Measurements from ENCODE around the gene SLCO2B1. TPM values are rescaled to one million over a fixed set of nuclear protein-coding genes. Genes with fewer than 3 reads are reported as not detected.

The SLCO2B1 gene
- total RNA-seq, 1 donor from 2014 or later: 0.18 TPM

DNA sequence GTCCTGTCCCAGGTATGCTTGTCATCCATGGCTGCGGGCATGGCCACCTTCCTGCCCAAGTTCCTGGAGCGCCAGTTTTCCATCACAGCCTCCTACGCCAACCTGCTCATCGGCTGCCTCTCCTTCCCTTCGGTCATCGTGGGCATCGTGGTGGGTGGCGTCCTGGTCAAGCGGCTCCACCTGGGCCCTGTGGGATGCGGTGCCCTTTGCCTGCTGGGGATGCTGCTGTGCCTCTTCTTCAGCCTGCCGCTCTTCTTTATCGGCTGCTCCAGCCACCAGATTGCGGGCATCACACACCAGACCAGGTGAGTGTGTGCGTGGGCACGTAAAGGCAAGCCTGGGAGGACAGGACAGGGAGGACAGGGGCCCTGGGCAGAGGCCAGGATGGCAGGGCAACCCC, 42.4 kb downstream of the SLCO2B1 start:
- intact Hi-C loops (cut with micrococcal nuclease): no loop called here
- no peak for DNase-seq
- no peaks in the 10 kb centered on the region for H3K36me3 Mint-ChIP-seq (ENCODE audit: low read depth)
- POLR2A ChIA-PET: no interaction called here
- no peaks in the 10 kb centered on the region for H3K4me1 Mint-ChIP-seq
- H3K27ac Mint-ChIP-seq: no peak overlapping the region
- no peak for ATAC-seq (ENCODE audit: low read depth)
- CTCF ChIA-PET: no interaction called here
- no peaks in the 10 kb centered on the region for H3K9me3 Mint-ChIP-seq
- TF ChIP-seq, protein P1, sequence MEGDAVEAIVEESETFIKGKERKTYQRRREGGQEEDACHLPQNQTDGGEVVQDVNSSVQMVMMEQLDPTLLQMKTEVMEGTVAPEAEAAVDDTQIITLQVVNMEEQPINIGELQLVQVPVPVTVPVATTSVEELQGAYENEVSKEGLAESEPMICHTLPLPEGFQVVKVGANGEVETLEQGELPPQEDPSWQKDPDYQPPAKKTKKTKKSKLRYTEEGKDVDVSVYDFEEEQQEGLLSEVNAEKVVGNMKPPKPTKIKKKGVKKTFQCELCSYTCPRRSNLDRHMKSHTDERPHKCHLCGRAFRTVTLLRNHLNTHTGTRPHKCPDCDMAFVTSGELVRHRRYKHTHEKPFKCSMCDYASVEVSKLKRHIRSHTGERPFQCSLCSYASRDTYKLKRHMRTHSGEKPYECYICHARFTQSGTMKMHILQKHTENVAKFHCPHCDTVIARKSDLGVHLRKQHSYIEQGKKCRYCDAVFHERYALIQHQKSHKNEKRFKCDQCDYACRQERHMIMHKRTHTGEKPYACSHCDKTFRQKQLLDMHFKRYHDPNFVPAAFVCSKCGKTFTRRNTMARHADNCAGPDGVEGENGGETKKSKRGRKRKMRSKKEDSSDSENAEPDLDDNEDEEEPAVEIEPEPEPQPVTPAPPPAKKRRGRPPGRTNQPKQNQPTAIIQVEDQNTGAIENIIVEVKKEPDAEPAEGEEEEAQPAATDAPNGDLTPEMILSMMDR (IDR thresholded peaks at IDR 0.05): no peak
- H3K27me3 Mint-ChIP-seq: peaks cover 6% of the 10 kb centered on the region
- no peak overlapping the region for H3K4me3 Mint-ChIP-seq

DNA sequence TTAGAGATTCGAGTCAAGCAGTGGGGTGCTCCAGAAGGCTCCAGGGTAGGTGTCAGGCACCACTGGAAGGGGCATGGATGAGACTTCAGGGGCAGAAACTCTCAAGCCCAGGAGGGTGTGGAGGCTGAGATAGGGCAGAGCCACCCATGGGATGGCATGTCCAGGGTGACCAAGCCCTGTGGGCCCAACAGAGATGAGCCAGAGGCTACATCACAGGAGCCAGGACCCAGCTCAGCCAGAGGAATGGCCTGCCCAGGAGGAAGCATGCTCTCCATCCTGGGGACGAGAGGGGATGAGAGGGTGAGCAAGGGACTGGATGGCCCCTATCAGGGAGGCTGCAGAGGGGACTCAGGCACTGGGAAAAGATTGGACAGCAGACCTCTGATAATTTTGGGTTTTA, 42.8 kb downstream of the SLCO2B1 start:
- H3K27ac Mint-ChIP-seq: no peak overlapping the region
- no peaks in the 10 kb centered on the region for H3K4me1 Mint-ChIP-seq
- no peaks in the 10 kb centered on the region for H3K9me3 Mint-ChIP-seq
- ChIA-PET POLR2A (no interaction called here), CTCF (no interaction called here)
- DNase-seq: no peak
- TF ChIP-seq, protein P1 (IDR thresholded peaks at IDR 0.05): no peak
- H3K27me3 Mint-ChIP-seq: peaks cover 6% of the 10 kb centered on the region
- no peak for ATAC-seq (ENCODE audit: low read depth)
- no peaks in the 10 kb centered on the region for H3K36me3 Mint-ChIP-seq (ENCODE audit: low read depth)
- intact Hi-C loops (cut with micrococcal nuclease): no loop called here
- no peak overlapping the region for H3K4me3 Mint-ChIP-seq

DNA sequence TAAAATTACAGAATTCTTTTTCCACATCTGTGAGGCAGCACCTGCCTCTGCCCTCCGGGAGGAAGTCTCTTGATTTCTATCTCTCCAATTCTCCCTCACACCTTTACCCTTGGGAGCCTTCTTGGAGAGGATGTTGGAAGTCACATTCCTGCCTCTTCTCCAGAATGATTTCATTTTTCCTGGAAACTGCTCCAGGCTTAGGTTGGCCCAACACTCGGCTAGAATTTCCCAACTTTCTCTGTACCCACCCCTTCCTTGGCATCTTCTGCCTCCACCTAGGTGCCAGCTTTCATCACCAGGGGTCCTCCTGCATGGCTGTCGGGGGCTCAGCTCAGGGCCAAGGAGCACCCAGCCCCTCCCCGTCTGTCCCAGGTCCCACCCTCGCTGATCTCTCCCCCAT, 43.2 kb downstream of the SLCO2B1 start:
- H3K9me3 Mint-ChIP-seq: no peaks in the 10 kb centered on the region
- POLR2A ChIA-PET: no interaction called here
- H3K4me1 Mint-ChIP-seq: no peaks in the 10 kb centered on the region
- H3K27me3 Mint-ChIP-seq: peaks cover 6% of the 10 kb centered on the region
- intact Hi-C loops (cut with micrococcal nuclease): no loop called here
- no peak overlapping the region for H3K4me3 Mint-ChIP-seq
- ATAC-seq (ENCODE audit: low read depth) (no peak), DNase-seq (no peak)
- H3K27ac Mint-ChIP-seq: no peak overlapping the region
- no peaks in the 10 kb centered on the region for H3K36me3 Mint-ChIP-seq (ENCODE audit: low read depth)
- TF ChIP-seq, protein P1 (IDR thresholded peaks at IDR 0.05): no peak
- CTCF ChIA-PET: interaction anchor here (0.5 to 1.5 kb wide), 2 partner anchors 54 to 263 kb away, joined by 3 read pairs; no protein-coding TSS in a partner anchor

DNA sequence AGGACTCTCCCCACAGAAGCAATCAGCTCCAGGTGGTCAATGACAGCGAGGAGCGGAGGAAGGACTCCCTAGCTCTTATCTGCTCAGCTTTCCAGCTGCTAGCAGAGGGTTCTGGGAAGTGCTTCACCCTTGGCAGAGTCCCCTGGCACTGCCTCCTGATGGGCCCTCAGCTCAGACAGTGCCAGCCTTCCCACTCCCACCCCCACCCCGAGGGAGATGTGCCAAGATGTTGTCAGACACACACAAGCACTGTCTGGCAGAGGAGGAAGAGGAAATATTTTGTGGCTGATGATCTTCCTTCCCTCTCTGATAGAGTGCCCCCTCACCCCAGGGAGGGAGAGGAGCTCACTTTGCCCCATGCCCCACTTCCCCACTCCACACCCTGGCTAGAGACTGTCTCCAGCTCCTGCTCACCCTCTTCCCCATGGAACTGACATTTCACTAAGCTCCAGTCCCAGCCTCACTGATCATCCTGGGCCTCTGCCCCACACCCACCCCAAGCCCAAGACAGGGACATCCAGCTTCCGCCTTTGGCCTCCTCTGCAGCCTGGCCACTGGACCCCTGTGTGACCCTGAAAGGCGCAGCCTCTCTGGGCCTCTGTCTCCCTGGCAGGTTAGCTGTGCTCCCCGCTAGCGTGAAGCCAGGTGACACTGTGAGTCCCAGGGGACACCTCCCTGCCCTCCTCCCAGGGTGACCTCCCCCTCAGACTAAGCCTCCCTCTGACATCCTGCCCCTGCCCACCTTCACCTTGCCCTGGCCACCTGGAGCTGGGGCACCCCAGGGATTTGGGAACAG, 44.5 kb downstream of the SLCO2B1 start:
- Mint-ChIP-seq H3K27ac (no peak overlapping the region), H3K36me3 (ENCODE audit: low read depth) (no peaks in the 10 kb centered on the region), H3K27me3 (peaks cover 6% of the 10 kb centered on the region), H3K4me1 (no peaks in the 10 kb centered on the region), H3K4me3 (no peak overlapping the region), H3K9me3 (no peaks in the 10 kb centered on the region)
- intact Hi-C loops (cut with micrococcal nuclease): no loop called here
- CTCF ChIA-PET: interaction anchor here (1.5 kb wide), 1 partner anchor 55 kb away, joined by 3 read pairs; no protein-coding TSS in a partner anchor
- POLR2A ChIA-PET: no interaction called here
- TF ChIP-seq, protein P1 (IDR thresholded peaks at IDR 0.05): no peak
- DNase-seq (no peak), ATAC-seq (ENCODE audit: low read depth) (no peak)

DNA sequence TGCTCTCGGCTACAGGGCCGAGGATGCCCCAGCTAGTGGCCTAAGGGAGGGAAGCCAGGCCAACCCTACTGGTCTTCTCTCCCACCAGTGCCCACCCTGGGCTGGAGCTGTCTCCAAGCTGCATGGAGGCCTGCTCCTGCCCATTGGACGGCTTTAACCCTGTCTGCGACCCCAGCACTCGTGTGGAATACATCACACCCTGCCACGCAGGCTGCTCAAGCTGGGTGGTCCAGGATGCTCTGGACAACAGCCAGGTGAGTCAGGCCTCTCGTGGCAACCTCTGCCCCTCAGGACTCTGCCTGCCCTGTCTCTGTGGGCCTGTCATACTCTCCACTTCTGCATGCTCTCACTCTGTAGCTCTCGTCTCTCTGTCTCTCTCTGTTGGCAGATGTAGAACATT, 45.5 kb downstream of the SLCO2B1 start:
- TF ChIP-seq, protein P1 (IDR thresholded peaks at IDR 0.05): no peak
- DNase-seq: no peak
- no peaks in the 10 kb centered on the region for H3K36me3 Mint-ChIP-seq (ENCODE audit: low read depth)
- H3K27ac Mint-ChIP-seq: no peak overlapping the region
- H3K9me3 Mint-ChIP-seq: no peaks in the 10 kb centered on the region
- peaks cover 6% of the 10 kb centered on the region for H3K27me3 Mint-ChIP-seq
- no peak overlapping the region for H3K4me3 Mint-ChIP-seq
- POLR2A ChIA-PET: no interaction called here
- ATAC-seq (ENCODE audit: low read depth): no peak
- intact Hi-C loops (cut with micrococcal nuclease): no loop called here
- CTCF ChIA-PET: interaction anchor here (1.2 kb wide), 1 partner anchor 8 kb away, joined by 5 read pairs; no protein-coding TSS in a partner anchor
- H3K4me1 Mint-ChIP-seq: no peaks in the 10 kb centered on the region
